Erythroblast (primary cell): ENCODE measurements around the gene MSL1.
A peak's percentile ranks its signal among the peaks of the same experiment; 100 is the strongest.

ENCODE experiments used
- DNase-seq, 2 experiments: peaks; one replicate each; lab custom pipeline; 2025; lab: John Stamatoyannopoulos, UW
- GATA1 ChIP-seq: IDR thresholded peaks from 2 replicates; pipeline ENCODE4 v1.6.1; 2011; ENCODE audit warnings: low read depth, mild to moderate bottlenecking, control low read depth, low read length, moderate library complexity
- POLR2A ChIP-seq: IDR thresholded peaks from 2 replicates; pipeline ENCODE4 v1.6.1; 2011; ENCODE audit warnings: mild to moderate bottlenecking, low read length

Gene MSL1

DNA sequence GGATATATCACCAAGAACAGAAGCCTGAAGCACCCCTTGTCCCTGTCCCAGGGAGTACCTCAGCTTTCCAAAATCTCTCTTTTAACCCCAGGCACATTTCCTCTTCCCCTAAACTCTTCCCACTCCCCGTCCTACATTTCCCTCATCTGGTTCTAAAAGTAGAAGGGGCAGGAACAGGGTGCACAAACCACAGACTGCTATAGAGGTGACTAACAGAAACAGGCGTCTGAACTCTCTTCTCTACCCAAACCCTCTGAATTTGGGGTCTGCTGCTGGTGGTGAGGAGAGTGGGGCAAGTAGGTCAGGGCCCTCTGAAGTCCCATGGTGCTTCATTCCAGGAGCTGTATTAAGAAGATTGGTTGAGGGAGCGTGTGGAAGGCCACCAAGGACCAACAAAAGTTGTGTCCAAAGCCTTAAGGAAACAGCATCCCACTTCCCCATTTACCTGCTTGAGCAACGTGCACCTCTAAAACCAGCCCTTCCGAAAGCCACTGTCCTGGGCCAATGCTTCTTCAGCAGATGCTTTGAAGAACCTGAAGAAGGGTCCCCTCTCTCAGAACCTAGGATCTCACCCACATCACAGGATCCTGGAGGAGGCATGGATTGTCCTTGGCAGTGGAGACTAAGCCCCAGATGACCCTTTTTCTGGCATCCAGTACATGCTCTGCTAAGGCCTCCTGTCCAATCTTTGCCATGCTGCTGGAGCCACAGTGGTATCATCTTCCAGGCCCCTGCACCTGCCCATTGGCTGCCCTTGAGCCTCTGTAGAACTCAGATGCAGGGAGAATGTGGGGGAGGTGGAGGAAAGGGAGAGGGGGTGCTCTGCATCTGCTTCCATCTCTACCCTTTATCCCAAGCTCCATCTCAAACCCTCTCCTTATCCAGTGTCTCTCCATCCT lies 15.7 kb upstream of the MSL1 start:
- no peak for DNase-seq
- no peak for TF ChIP-seq GATA1

DNA sequence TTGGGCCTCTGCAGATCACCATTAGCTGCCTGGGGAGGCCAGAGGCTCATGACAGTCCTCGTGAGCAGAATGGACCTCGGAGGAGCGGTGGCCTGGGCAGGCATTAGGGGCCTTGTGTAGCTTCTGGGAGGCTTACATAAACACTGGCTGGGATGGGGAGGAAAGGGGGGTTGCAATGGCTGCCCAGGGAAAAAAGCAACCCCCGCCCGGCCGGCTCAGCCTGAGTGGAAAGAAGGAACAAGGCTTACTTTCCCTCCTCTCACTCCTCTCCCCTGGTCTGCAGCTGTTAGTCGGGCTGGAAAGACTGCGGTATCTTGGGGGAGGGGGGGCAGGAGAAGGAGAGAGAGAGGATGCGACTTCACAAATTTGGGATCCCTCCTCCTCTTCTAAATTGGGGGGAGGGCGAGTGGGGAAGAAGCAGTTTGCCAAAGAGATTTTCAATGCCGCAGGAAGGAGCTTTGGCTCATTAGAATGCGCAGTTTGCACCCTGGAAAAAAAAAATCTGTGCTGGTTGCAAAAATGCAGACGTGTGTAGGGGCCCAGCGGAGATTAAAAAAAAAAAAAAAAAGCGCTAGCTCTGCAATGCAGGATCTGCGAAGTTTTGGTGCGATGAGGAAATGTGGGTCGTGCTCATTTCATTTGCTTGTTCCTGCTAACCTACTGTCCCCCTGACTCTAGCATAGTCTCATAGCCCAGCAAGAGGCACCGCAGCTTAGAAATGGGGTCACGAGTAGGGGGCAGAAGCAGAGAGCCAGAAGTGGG lies 14.8 kb upstream of the MSL1 start:
- TF ChIP-seq GATA1 (no peak), POLR2A (no peak)
- DNase-seq = no peak

DNA sequence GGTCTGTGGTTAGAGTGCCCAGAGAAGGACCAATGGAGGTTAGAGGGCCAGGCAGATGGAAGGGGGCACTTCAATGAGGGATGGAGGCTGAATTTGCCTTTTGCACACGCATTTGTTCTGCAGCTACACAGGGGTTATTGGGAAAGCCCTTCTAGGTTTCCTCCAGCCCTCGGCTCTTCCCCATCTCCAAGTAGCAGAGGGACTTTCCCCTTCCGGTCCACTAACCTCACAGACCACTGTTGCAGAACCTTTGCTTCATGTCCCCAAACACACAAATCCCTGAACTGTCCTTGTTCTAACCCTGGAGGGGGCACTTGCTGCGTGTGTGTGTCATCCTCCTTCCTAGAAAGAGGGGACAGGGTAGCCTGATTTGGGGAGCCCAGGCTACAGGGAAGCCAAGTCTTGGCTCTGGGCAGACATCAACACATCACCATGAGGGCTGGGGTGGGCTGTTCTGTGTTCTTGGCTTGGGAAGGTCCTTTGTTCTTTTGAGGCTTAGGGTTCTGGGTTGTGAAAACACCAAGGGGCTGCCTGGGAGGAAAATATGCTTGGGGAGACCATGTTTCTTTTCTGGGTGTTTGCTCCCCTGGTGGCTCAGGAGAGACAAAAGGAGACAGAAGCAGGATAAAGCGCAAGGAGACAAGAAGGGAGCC lies 14.1 kb upstream of the MSL1 start:
- no peak for DNase-seq

DNA sequence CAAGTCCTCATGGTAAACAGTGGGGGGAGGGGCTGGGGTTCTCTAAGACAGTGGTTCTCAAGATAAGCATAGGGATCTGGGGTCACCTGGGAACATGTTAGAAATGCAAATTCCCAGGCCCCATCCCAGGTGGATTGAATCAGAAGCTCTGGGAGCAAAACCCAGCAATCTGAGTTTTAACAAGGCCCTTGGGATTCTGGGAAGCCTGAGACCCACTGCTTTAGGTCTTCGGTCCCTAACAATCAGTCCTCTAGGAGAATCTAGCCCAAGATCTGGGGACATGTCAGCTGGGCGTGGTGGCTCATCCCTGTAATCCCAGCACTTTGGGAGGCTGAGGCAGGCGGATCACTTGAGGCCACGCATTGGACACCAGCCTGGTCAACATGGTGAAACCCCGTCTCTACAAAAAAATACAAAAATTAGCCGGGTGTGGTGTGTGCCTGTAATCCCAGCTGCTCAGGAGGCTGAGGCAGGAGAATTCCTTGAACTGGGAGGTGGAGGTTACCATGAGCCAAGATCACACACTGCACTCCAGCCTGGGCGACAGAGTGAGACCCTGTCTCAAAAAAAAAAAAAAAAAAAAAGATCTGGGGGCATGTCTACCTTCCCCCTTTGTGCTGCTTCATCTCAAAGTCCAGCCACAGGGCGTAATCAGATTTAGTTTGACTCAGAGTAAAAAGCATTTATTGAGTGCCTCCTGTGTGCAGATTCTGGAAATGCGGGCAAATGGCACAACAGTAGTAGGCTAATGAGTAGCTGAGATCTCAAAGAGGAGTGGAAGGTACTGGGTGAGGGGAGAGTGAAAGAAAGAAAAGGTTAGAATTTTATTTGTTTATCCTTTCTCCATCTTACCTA lies 12.6 kb upstream of the MSL1 start:
- peak; percentile 53 to 57 for DNase-seq
- TF ChIP-seq GATA1 (no peak), POLR2A (no peak)

More for the DNA sequence above, 14.1 kb upstream of the MSL1 start:
- TF ChIP-seq GATA1 (no peak), POLR2A (no peak)

DNA sequence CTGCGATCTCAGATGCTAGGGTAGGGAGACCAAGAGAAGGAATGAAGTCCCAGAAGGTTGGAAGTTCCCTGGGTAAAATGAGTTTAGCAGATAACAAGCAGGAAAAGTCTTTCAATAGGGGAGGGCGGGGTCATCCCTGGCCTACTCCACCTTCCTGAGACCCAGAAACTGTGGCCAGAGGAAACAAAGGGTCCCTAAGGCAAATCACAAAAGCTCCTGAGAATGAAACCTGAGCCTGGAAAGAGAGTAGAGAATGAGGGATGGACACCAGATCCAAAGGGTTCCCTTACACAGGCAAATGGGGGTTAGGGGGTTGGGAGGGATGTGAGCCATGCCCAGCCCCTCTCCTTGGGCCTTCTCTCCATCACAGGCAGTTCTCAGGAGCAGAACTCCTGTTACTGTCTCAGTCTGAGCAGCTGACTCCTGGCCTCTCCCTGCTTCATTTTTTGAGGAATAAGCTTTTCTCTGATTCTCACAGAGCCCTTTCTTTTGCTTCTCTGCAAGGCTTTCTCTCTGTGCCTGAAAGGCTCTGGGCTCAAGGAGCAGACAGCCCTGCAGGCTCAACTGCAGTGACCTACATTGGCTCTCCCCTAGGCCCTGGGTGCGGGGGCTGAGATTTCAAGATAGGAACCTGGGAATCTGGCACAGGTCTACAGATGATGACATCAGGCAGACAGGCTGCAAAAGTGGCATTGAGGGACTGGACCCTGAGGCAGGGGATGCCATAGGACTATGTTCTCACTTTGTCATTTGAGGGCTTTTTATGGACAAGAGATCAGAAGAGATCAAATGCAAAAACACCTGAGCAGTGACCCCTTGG lies 11.5 kb upstream of the MSL1 start:
- DNase-seq = no peak
- TF ChIP-seq POLR2A (no peak), GATA1 (no peak)

DNA sequence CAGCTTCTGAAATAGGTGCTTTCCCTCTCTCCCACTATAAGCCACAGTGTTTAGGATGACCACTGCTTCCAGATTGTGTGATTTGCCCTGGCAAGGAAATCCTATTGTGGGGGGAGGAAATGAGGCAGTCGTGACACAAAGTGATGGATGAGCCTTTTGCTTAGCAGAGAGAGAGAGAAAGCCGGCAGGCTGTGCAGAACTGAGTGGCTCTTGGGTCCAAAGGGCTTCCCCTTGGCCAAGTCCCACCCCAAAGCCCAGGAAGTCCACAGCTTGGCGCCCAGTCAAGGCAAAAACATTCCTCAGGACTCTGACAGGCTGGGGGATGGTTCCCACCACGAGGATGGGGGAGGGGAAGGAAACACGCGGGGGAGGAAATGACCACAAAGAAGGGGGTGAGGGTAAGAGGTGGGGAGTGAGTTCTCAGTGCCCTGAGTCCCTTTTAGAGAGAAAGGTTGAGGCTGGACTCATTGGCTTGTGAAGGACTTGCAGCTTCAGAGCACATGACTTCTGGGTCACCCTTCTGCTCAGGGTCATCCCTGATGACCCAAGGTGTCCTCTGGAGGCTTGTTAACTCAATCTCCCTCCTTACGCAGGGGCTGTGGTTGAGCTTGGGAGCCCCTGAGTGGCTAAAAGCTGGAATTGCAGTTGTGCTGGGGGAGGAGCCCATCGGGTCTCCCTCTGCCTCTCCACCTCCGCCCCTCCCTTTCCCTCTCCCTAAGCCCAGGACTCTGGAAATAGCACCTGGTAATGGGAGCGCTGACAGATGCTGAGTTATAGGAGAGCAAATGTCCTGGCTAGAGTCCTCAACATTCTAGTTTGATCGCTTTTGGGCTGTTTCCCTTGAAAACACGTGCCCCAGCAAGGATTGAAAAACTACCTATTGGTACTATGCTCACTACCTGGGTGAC lies 10.3 kb upstream of the MSL1 start:
- peak; percentile 82 to 86 for DNase-seq
- TF ChIP-seq POLR2A (no peak), GATA1 (no peak)

DNA sequence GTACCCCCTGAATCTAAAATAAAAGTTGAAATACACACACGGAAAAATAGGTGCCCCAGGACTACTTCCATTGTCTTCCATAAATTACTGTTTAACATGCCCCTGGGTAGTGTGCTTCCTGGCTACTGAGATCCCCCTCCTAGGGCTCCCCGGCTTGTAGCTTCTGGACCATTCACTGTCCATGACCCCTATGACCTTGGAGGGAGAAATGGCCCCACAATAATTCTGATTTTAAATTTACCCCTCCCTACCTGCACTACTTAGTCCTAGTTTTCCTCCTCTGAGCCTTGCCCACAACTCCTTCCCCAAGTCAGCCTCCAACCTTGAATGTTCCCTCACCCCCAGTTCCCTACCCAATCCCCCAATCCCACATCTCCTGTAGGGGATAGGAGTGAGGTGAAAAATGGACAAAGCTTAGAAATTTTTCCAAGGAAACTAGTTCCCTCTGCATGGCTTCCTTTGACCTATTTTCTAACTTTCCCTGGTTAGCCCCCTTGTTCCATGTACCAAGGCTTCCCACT lies 9.5 kb upstream of the MSL1 start:
- TF ChIP-seq GATA1 = no peak
- TF ChIP-seq POLR2A = no peak

DNA sequence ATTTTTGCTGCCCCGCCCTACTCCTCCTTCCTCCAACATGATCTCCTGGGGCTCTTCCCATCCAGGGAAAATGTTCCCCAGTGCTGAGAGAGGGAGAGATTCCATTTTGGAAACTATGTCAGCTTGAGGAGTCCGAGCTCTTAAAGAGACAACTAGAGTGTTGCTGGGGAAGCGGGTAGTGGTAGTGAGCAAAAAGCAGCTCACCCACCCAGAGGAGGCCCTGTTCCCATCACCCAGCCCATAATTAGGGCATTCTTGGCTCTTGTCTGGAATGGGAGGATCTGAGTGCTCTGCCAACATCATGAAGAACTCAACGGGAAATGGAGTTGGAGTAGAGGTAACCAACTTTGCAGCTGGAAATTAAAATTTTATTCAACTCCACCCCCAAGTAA lies 9.1 kb upstream of the MSL1 start:
- TF ChIP-seq GATA1 (no peak), POLR2A (no peak)
- no peak for DNase-seq

More for the DNA sequence above, 9.5 kb upstream of the MSL1 start:
- no peak for DNase-seq

DNA sequence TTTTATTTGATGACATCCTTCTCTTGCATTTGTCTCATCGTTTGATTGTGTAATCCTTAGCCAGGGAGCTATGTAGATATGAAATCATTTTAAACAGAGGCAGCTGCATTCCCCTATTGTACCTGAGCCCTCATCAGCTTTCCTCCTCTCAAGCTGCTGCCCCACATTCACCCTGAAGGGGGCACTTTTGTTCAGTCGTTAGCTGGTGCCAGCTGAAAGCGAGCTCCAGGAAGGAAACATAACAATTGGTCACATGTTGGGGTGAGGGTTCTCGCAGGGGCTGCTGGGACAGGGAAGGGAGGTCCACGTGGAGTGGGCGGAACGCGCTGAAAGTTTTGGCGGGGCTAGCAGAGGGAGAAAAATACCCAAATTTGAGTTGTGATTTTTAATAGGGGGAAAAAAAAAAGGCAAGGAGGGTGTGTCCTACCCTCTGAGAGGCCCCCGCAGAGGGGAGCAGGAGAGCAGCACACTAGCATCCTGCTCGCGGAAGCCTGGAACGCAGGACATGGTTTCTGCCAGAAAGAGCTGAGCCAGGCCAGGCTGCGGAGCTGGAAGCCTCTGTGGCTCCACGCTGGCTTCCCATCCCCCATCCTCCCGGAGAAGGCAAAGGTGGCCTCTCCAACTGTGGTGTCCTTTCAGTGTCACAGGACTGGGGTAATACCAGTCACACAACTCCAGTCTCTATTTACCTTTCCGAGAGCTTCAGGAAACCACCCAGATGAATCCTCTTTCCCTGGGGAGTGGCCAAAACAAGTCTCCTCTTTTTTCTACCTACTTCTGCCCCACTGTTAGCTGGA lies 8.5 kb upstream of the MSL1 start:
- DNase-seq = peak; percentile 92 to 93
- TF ChIP-seq POLR2A (peak; percentile 62), GATA1 (no peak)

DNA sequence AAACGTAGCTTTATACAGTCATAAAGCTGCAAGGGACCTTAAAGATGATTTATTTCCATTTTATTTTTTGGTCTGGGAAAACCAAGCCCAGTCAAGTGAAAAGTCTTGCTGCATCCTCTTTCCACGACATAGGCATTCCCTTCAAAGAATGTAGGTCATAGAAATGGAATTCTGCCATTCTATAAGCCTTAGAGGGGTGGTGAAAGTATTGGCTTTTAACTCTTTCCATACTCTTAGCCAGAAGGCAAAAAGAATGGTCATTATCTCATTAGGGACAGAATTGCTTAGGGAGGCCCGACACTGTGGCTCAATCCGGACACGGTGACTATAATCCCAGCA lies 7.9 kb upstream of the MSL1 start:
- no peak for DNase-seq
- TF ChIP-seq POLR2A (no peak), GATA1 (no peak)

DNA sequence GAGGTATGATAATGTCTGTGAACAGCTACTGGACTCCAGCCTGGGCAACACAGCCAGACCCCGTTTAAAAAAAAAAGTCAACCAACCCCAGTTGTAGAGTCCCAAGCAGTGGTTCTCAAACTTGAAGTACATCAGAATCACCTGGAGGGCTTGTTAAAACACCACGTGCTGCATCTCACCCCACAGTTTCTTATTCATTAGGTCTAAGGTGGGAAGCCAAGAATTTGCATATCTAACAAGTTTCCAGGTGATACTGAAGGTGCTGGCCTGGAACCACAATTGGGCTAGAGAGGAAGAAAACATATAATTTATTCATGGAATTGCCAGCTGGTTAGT lies 6.7 kb upstream of the MSL1 start:
- DNase-seq = no peak
- TF ChIP-seq GATA1 (no peak), POLR2A (no peak)
